SU-DHL-6 (cell line): ENCODE measurements around the gene CD83.
"Not testable (repeated sequence)": the region's sequence is repeated elsewhere in the genome, so short reads cannot be mapped to it uniquely, and the experiment has no call there.

Experiments
- H2AFZ ChIP-seq: fragments of 200-600 bp; sonication (generic); 2 replicates; pipeline ENCODE4 v1.6.1; 2014; ENCODE audit warnings: low read depth, mild to moderate bottlenecking, moderate library complexity, mixed read lengths, antibody characterized with exemption, low read length; ENCODE audit not compliant: severe bottlenecking
- H3F3A ChIP-seq: fragments of 200-600 bp; shearing (Covaris generic); 2 replicates; pipeline ENCODE4 v1.6.0; 2016; ENCODE audit warnings: antibody characterized with exemption, mild to moderate bottlenecking; ENCODE audit not compliant: insufficient read depth
- H3K27ac ChIP-seq: fragments of 200-600 bp; sonication (generic); 2 replicates; pipeline ENCODE4 v1.5.1; 2016; ENCODE audit warnings: low read depth, mild to moderate bottlenecking, low read length, moderate library complexity, mixed read lengths
- H3K27me3 ChIP-seq: fragments of 200-600 bp; sonication (generic), shearing (Covaris generic); 2 replicates; pipeline ENCODE4 v1.6.0; 2014; ENCODE audit warnings: mild to moderate bottlenecking, low read length
- H3K36me3 ChIP-seq: fragments of 200-600 bp; sonication (generic); 2 replicates; pipeline ENCODE4 v1.6.1; 2014; ENCODE audit warnings: mild to moderate bottlenecking, low read length, mixed read lengths
- H3K4me2 ChIP-seq: fragments of 300-600, 200-600 bp; shearing (Covaris generic), sonication (generic); 2 replicates; pipeline ENCODE4 v1.6.0; 2014; ENCODE audit warnings: low read length, low read depth, mild to moderate bottlenecking; ENCODE audit not compliant: poor library complexity, severe bottlenecking
- H3K4me3 ChIP-seq: fragments of 200-600 bp; sonication (generic); 2 replicates; pipeline ENCODE4 v1.5.1; 2014; ENCODE audit warnings: antibody characterized with exemption, low read length, mild to moderate bottlenecking, mixed read lengths; ENCODE audit not compliant: insufficient read depth, poor library complexity, severe bottlenecking
- H3K79me2 ChIP-seq: fragments of 200-600 bp; sonication (generic); 2 replicates; pipeline ENCODE4 v1.6.1; 2014; ENCODE audit warnings: mild to moderate bottlenecking, low read length, moderate library complexity; ENCODE audit not compliant: insufficient read depth
- H3K9ac ChIP-seq: fragments of 200-600 bp; sonication (generic); 2 replicates; pipeline ENCODE4 v1.7.0; 2014; ENCODE audit warnings: mild to moderate bottlenecking, low read length
- H3K9me2 ChIP-seq: fragments of 200-600 bp; sonication (generic); replicated peaks from 2 replicates; pipeline ENCODE4 v1.6.1; 2014; ENCODE audit warnings: low read length; ENCODE audit not compliant: insufficient read depth
- H3K9me3 ChIP-seq: fragments of 200-600 bp; sonication (generic); 2 replicates; pipeline ENCODE4 v1.6.1; 2014; ENCODE audit warnings: low read length, mixed read lengths; ENCODE audit not compliant: insufficient read depth
- H4K20me1 ChIP-seq: fragments of 200-600 bp; sonication (generic); 2 replicates; pipeline ENCODE4 v1.6.1; 2014; ENCODE audit warnings: low read depth, mild to moderate bottlenecking, antibody characterized with exemption, low read length, moderate library complexity, mixed read lengths
- CTCF ChIP-seq: fragments of 200-600 bp; sonication (generic); IDR thresholded peaks from one replicate; pipeline ENCODE4 v1.5.1; 2017; ENCODE audit warnings: antibody characterized with exemption, mild to moderate bottlenecking, low read length, moderate library complexity; ENCODE audit not compliant: insufficient read depth, poor library complexity, severe bottlenecking
- EZH2phosphoT487 ChIP-seq: fragments of 200-600 bp; sonication (generic), shearing (Covaris generic); conservative IDR thresholded peaks from 2 replicates; pipeline ENCODE4 v1.6.1; 2018; ENCODE audit warnings: mild to moderate bottlenecking, antibody characterized with exemption, low read length, moderate library complexity, mixed read lengths

CD83 gene

GRCh38 chr6:14148471-14148870, 30.9 kb downstream of the CD83 start:
- no peaks in the 10 kb centered on the region for H3K36me3 ChIP-seq
- no peak for TF ChIP-seq EZH2phosphoT487
- no peak for TF ChIP-seq CTCF
- H3K9ac ChIP-seq: no peak overlapping the region
- no peak overlapping the region for H2AFZ ChIP-seq
- no peak overlapping the region for H3K27ac ChIP-seq
- H3F3A ChIP-seq: no peaks in the 10 kb centered on the region
- no peak overlapping the region for H3K4me3 ChIP-seq
- no peaks in the 10 kb centered on the region for H3K27me3 ChIP-seq
- H3K79me2 ChIP-seq: no peaks in the 10 kb centered on the region
- H3K9me2 ChIP-seq: no peaks in the 10 kb centered on the region
- no peak overlapping the region for H3K4me2 ChIP-seq
- no peaks in the 10 kb centered on the region for H4K20me1 ChIP-seq
- no peaks in the 10 kb centered on the region for H3K9me3 ChIP-seq

DNA sequence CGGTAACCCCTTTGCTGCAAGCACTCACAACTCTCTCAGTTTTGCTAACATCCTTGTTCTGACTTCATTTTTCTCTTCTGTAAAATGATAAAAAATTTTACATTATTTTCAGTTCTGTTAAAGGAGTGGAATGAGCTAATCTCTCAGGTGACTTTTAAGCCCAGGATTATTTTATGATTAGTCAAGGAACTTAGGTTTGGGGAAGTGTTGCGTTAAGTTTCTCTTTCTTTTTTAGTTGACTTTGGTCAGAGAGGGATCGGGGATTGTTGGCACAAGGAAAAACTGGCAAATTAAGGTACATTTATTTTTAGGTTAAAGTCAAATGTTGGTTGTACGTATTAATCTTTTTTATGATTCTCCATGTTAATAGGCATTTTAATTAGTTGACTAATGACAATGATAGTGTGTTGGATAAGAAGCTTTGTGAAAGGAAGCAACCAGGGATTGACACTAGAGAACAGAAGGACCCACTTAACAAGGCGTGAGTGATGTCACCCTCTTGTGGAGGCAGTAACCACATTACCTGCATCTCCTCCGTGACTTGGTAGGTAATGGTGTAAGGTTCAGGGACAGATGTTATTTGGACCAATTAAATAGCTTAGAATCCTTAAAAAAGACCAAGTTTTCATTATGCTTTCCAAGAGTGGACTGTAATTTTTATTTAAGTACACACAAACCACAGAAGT, 31.6 kb downstream of the CD83 start:
- Histone ChIP-seq H3K9ac (no peak overlapping the region), H3K4me3 (no peak overlapping the region), H4K20me1 (no peaks in the 10 kb centered on the region), H3F3A (no peaks in the 10 kb centered on the region), H2AFZ (no peak overlapping the region), H3K4me2 (no peak overlapping the region), H3K36me3 (no peaks in the 10 kb centered on the region), H3K79me2 (no peaks in the 10 kb centered on the region), H3K27ac (no peak overlapping the region), H3K27me3 (no peaks in the 10 kb centered on the region), H3K9me3 (no peaks in the 10 kb centered on the region), H3K9me2 (no peaks in the 10 kb centered on the region)
- TF ChIP-seq CTCF (no peak), EZH2phosphoT487 (no peak)

DNA sequence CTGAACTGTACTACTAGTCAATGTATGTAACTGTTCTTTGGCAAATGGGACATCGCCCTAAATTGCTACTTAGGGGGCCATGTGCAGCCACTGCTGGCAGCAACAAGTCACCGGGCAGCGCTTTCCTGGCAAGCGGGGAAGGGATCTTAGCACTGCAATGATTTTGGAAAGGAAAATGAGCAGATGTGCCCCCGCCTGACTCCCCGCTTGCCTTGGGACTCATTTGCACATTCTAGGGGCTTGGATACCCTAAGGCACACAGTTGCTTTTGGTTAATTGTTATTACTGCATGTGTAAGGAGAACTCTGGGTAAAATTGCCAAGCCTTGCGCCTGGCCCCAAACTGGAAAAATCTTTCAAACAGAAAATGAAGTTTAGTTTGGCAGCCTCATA, 32.2 kb downstream of the CD83 start:
- Histone ChIP-seq H3F3A (no peaks in the 10 kb centered on the region), H3K9me3 (no peaks in the 10 kb centered on the region), H3K27me3 (no peaks in the 10 kb centered on the region), H3K79me2 (no peaks in the 10 kb centered on the region), H3K4me3 (no peak overlapping the region), H3K27ac (no peak overlapping the region), H2AFZ (no peak overlapping the region), H3K36me3 (no peaks in the 10 kb centered on the region), H3K9ac (no peak overlapping the region), H3K9me2 (no peaks in the 10 kb centered on the region), H4K20me1 (no peaks in the 10 kb centered on the region), H3K4me2 (no peak overlapping the region)
- no peak for TF ChIP-seq EZH2phosphoT487
- no peak for TF ChIP-seq CTCF

- H3K27me3 ChIP-seq, H3K79me2 ChIP-seq, H3K36me3 ChIP-seq, H3K4me3 ChIP-seq, H3K9me2 ChIP-seq, H3K9ac ChIP-seq, H3F3A ChIP-seq, H3K27ac ChIP-seq, H4K20me1 ChIP-seq, H2AFZ ChIP-seq, H3K9me3 ChIP-seq, H3K4me2 ChIP-seq: not testable (repeated sequence)
These were observed 33.7 kb downstream of the CD83 start for GRCh38 chr6:14151300-14151699.
